K562 (cell line): ENCODE measurements around the gene TMEM141. TPM values are rescaled to one million over a fixed set of nuclear protein-coding genes. Genes with fewer than 3 reads are reported as not detected.

Source experiments
- ATAC-seq: fragments of 200-7000 bp; cut with Tn5 transposase; 3 replicates; pipeline ENCODE4 v1.9.1; 2020; ENCODE audit warnings: moderate library complexity
- BruUV-seq: library from RNA; stranded (reverse); fragments of 400-500 nt; replicated peaks from 2 replicates; lab custom pipeline; 2021; lab: Mats Ljungman, UMichigan
- CTCF ChIA-PET: fragments of 300-600 bp; formaldehyde crosslinking; extraction: SDS; loops from one replicate; lab custom pipeline; 2021; ENCODE audit warnings: low intra/inter-chr PET ratio; lab: Yijun Ruan, JAX
- POLR2A ChIA-PET: fragments of 300-600, 350-650 bp; sonication (Branson Sonifier 250); formaldehyde crosslinking; extraction: SDS; loops from one replicate; lab custom pipeline; 2021; ENCODE audit warnings: antibody characterized with exemption, inconsistent platforms; lab: Yijun Ruan, JAX
- DNase-seq, 4 experiments: peaks; one replicate each; pipeline versions ENCODE4 v3.0.0 to v3.0.0-alpha.2; 2011 to 2018; ENCODE audit warnings: low spot score in 3 of 4, mixed read lengths in 3 of 4; ENCODE audit errors: extremely low read depth in 1 of 4
- FAIRE-seq: peaks from 2 replicates; lab custom pipeline; 2011; peaks lifted over from hg19 to GRCh38; lab: Jason Lieb, UNC
- H2AFZ ChIP-seq: 2 replicates; pipeline ENCODE4 v1.6.0; 2011; ENCODE audit warnings: low read depth, low read length, control low read depth, inconsistent platforms
- H3K27ac ChIP-seq: fragments of 200-600 bp; 3 replicates; pipeline ENCODE4 v1.8.0; 2011; ENCODE audit warnings: low read depth, mild to moderate bottlenecking, control low read depth, inconsistent platforms, low read length, moderate library complexity, mixed read lengths; ENCODE audit errors: extremely low read depth
- H3K27me3 ChIP-seq, 2 experiments: fragments of 300-600 bp in 1 of 2; 2 replicates in 1 of 2; 3 replicates in 1 of 2; pipeline versions ENCODE4 v1.6.0 to v1.8.0; 2011; ENCODE audit warnings: inconsistent platforms in 2 of 2, low read length in 2 of 2, mild to moderate bottlenecking in 1 of 2, mixed read lengths in 1 of 2, moderate library complexity in 1 of 2; ENCODE audit not compliant: control insufficient read depth in 2 of 2, insufficient read depth in 2 of 2
- H3K36me3 ChIP-seq: fragments of 300-600 bp; 3 replicates; pipeline ENCODE4 v1.8.0; 2011; ENCODE audit warnings: mild to moderate bottlenecking, low read length, inconsistent platforms; ENCODE audit not compliant: control insufficient read depth, insufficient read depth
- H3K4me1 ChIP-seq, 2 experiments: fragments of 200-600 bp in 1 of 2; replicated peaks in 1 of 2; 2 replicates in 1 of 2; 3 replicates in 1 of 2; pipeline versions ENCODE4 v1.5.1 to v1.8.0; 2011; ENCODE audit warnings: inconsistent platforms in 2 of 2, low read length in 2 of 2, mild to moderate bottlenecking in 1 of 2, mixed read lengths in 1 of 2, moderate library complexity in 1 of 2; ENCODE audit not compliant: control insufficient read depth in 2 of 2, insufficient read depth in 2 of 2
- H3K4me2 ChIP-seq: 2 replicates; pipeline ENCODE4 v1.6.1; 2011; ENCODE audit warnings: low read length, control low read depth, inconsistent platforms, mixed read lengths; ENCODE audit not compliant: insufficient read depth
- H3K4me3 ChIP-seq: fragments of 200-600 bp; sonication (generic), shearing (Covaris generic); 2 replicates; pipeline ENCODE4 v1.5.1; 2016; ENCODE audit warnings: control low read depth, inconsistent platforms
- H3K79me2 ChIP-seq: fragments of 200-600 bp; 3 replicates; pipeline ENCODE4 v1.8.0; 2011; ENCODE audit warnings: low read length, inconsistent platforms; ENCODE audit not compliant: control insufficient read depth, insufficient read depth
- H3K9ac ChIP-seq, 2 experiments: 2 replicates each; pipeline versions ENCODE4 v1.6.0 to v1.6.1; 2011; ENCODE audit warnings: low read depth in 2 of 2, low read length in 2 of 2, control low read depth in 1 of 2, inconsistent platforms in 1 of 2, mild to moderate bottlenecking in 1 of 2, mixed read lengths in 1 of 2; ENCODE audit not compliant: insufficient read depth in 1 of 2
- H3K9me1 ChIP-seq: one replicate; pipeline ENCODE4 v1.6.0; 2011; ENCODE audit warnings: inconsistent platforms, mild to moderate bottlenecking, low read length, moderate library complexity; ENCODE audit not compliant: control insufficient read depth, insufficient read depth
- H3K9me3 ChIP-seq: replicated peaks from 2 replicates; pipeline ENCODE4 v1.5.1; 2011; ENCODE audit warnings: low read depth, low read length, inconsistent platforms; ENCODE audit not compliant: control insufficient read depth, insufficient read depth
- H4K20me1 ChIP-seq: replicated peaks from 2 replicates; pipeline ENCODE4 v1.6.1; 2011; ENCODE audit warnings: low read length, inconsistent platforms, mixed read lengths; ENCODE audit not compliant: control insufficient read depth, insufficient read depth
- CBX3 ChIP-seq, 2 experiments: IDR thresholded peaks; 1 replicate in 1 of 2; 2 replicates in 1 of 2; pipeline ENCODE4 v1.6.1; 2012; ENCODE audit warnings: inconsistent platforms in 2 of 2, low read length in 2 of 2, borderline replicate concordance in 1 of 2, control low read depth in 1 of 2
- DLX4 ChIP-seq: fragments of 250-450 bp; sonication (Bioruptor Pico); IDR thresholded peaks from 2 replicates; pipeline ENCODE4 v1.6.1; 2021; ENCODE audit warnings: mild to moderate bottlenecking
- HDAC8 ChIP-seq: fragments of 450-650 bp; IDR thresholded peaks from 2 replicates; pipeline ENCODE4 v1.6.1; 2016; ENCODE audit warnings: mild to moderate bottlenecking, missing genetic modification characterization, moderate library complexity, missing compliant biosample characterization
- IRF2 ChIP-seq: sonication (generic); formaldehyde crosslinking; IDR thresholded peaks from 2 replicates; pipeline ENCODE4 v1.8.1; 2022; ENCODE audit warnings: mild to moderate bottlenecking, missing genetic modification reagents
- L3MBTL2 ChIP-seq: fragments of 450-650 bp; IDR thresholded peaks from 2 replicates; pipeline ENCODE4 v1.6.1; 2016; ENCODE audit warnings: mild to moderate bottlenecking, moderate library complexity
- NFIX ChIP-seq: fragments of 250-450 bp; sonication (Bioruptor Pico); IDR thresholded peaks from 2 replicates; pipeline ENCODE4 v1.4.0; 2020; ENCODE audit warnings: low read depth, mild to moderate bottlenecking, moderate library complexity
- ZFP91 ChIP-seq: sonication (generic); formaldehyde crosslinking; IDR thresholded peaks from 2 replicates; pipeline ENCODE4 v1.8.0; 2022; ENCODE audit warnings: mild to moderate bottlenecking, missing genetic modification reagents
- WGBS: fragments of 100-300 bp; shearing (Covaris generic); methylation state at CpG from one replicate; pipeline ENCODE4 v1.1.6; 2016; ENCODE audit warnings: low coverage, mixed read lengths; ENCODE audit not compliant: insufficient coverage; ENCODE audit errors: missing lambda C conversion rate; 5-methylcytosine and 5-hydroxymethylcytosine counted together
- in situ Hi-C: fragments of 300-500 bp; cut with MboI; formaldehyde crosslinking; loops from 4 replicates; pipeline ENCODE4 v1.15.0; 2018; ENCODE audit warnings: inconsistent platforms, mixed read lengths
- intact Hi-C: fragments of 100-400 bp; cut with micrococcal nuclease; formaldehyde crosslinking; loops from 2 replicates; pipeline ENCODE4 v1.14.2; 2022
- polyA plus RNA-seq, 8 experiments: library from polyadenylated mRNA; depleted of rRNA in 4 of 8; stranded (reverse) in 5 of 8; unstranded in 3 of 8; fragments of >200 nt; fragmentation: Nextera tagmentation in 2 of 8; fragmentation: Illumina TruSeq in 1 of 8; extraction: Ambion mirVana in 2 of 8; extraction: Trizol in 1 of 8; gene quantifications; 2 replicates each; pipeline versions ENCODE4 v1.2.1 to v1.2.3, GENCODE V29; 2011 to 2014; ENCODE audit warnings: inconsistent platforms in 1 of 8, missing spikeins in 1 of 8
- total RNA-seq, 7 experiments: library from RNA; depleted of rRNA in 6 of 7; stranded (reverse); fragments of >200 nt in 6 of 7; fragmentation: Illumina TruSeq in 2 of 7; extraction: Trizol in 2 of 7; gene quantifications; 2 replicates each; pipeline versions ENCODE4 v1.2.1 to v1.2.3, GENCODE V29; 2011 to 2021; ENCODE audit warnings: low replicate concordance in 1 of 7
- TF ChIP-seq, protein P1 (sequence below): fragments of 250-450 bp; sonication (Bioruptor Pico); IDR thresholded peaks from 2 replicates; pipeline ENCODE4 v1.5.0; 2021
- TF ChIP-seq, protein P2 (sequence below): sonication (generic); formaldehyde crosslinking; IDR thresholded peaks from 2 replicates; pipeline ENCODE4 v1.8.1; 2023; ENCODE audit warnings: mild to moderate bottlenecking, missing genetic modification reagents
- TF ChIP-seq, protein P3 (sequence below): sonication (generic); formaldehyde crosslinking; IDR thresholded peaks from 2 replicates; pipeline ENCODE4 v1.8.0; 2023; ENCODE audit warnings: missing genetic modification reagents, mild to moderate bottlenecking, borderline replicate concordance

Gene TMEM141
- total and polyA plus RNA-seq, 9 of the 15 experiments (the other 6 are each of a cell fraction or from before 2014, with no cell fraction given): 21.5 to 123 (median 74.8) TPM

DNA sequence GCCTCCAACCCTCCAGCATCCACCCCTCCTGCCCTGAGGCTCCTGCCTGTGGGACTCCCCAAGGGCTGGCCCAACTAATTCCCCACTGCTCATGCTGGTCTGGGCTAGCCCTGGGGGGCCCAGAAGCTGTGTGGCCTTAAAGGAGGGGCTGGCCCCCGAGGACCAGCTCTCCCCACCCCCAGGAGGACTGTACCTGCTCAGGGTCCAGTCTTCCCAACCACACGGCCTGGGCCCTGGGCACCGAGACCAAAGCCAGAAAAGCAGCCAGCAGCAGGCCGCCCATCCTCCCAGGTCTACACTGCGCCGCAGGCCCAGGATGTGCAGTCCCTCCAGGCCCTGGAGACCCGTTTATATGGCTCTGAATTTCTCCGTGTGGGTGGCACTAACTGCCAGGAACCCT, 42.9 kb upstream of the TMEM141 start, which contains the start of gene LCN6:
Gene LCN6 (minus strand): TSS at position 325 of the 400 bp plus-strand sequence. CDS start 42 bp downstream, at position 283.
- BruUV-seq: no TSS peak
- Histone ChIP-seq H3K4me3 (no peak within 1 kb of the TSS), H3K9ac (peak within 1 kb of the TSS in 1 of 2 experiments; percentile 73; a peak in 2 of 4 replicates), H3K9me3 (0 out of 2 replicates have a peak, but pooled peaks cover 7% of the 10 kb centered on the region), H3K27me3 (no peaks in the 10 kb centered on the region), H4K20me1 (no peaks in the 10 kb centered on the region), H3K79me2 (no peaks in the 10 kb centered on the region), H2AFZ (no peak within 1 kb of the TSS), H3K4me1 (peaks cover 7 to 63% of the 10 kb centered on the region in 2 experiments), H3K27ac (no peak within 1 kb of the TSS), H3K4me2 (no peak within 1 kb of the TSS), H3K9me1 (no peaks in the 10 kb centered on the region), H3K36me3 (no peaks in the 10 kb centered on the region)
- ChIA-PET POLR2A (interaction anchor here (0.7 to 2.1 kb wide), 2 partner anchors 19 to 854 kb away, joined by 3 to 12 read pairs; no protein-coding TSS in a partner anchor), CTCF (no interaction called here)
- FAIRE-seq (no peak), ATAC-seq (no peak), DNase-seq (no peak)
- intact Hi-C loops (no loop called here), in situ Hi-C loops (no loop called here)
- WGBS: 58% methylated on average over 8 of the region's 8 CpGs
- TF ChIP-seq IRF2 (CRISPR knock-in tag) (no peak), CBX3 (IDR thresholded peaks at IDR 0.05; ENCODE audit: borderline replicate concordance in 1 of 2, low read length in 2 of 2) (no peak), DLX4 (CRISPR knock-in tag) (no peak), HDAC8 (tag) (no peak), ZFP91 (CRISPR knock-in tag) (no peak), L3MBTL2 (no peak), NFIX (no peak)
- TF ChIP-seq, protein P1, sequence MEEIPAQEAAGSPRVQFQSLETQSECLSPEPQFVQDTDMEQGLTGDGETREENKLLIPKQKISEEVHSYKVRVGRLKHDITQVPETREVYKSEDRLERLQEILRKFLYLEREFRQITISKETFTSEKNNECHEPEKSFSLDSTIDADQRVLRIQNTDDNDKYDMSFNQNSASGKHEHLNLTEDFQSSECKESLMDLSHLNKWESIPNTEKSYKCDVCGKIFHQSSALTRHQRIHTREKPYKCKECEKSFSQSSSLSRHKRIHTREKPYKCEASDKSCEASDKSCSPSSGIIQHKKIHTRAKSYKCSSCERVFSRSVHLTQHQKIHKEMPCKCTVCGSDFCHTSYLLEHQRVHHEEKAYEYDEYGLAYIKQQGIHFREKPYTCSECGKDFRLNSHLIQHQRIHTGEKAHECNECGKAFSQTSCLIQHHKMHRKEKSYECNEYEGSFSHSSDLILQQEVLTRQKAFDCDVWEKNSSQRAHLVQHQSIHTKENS (CRISPR knock-in tag): no peak
- TF ChIP-seq, protein P2, sequence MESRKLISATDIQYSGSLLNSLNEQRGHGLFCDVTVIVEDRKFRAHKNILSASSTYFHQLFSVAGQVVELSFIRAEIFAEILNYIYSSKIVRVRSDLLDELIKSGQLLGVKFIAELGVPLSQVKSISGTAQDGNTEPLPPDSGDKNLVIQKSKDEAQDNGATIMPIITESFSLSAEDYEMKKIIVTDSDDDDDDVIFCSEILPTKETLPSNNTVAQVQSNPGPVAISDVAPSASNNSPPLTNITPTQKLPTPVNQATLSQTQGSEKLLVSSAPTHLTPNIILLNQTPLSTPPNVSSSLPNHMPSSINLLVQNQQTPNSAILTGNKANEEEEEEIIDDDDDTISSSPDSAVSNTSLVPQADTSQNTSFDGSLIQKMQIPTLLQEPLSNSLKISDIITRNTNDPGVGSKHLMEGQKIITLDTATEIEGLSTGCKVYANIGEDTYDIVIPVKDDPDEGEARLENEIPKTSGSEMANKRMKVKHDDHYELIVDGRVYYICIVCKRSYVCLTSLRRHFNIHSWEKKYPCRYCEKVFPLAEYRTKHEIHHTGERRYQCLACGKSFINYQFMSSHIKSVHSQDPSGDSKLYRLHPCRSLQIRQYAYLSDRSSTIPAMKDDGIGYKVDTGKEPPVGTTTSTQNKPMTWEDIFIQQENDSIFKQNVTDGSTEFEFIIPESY (CRISPR knock-in tag): no peak
- TF ChIP-seq, protein P3, sequence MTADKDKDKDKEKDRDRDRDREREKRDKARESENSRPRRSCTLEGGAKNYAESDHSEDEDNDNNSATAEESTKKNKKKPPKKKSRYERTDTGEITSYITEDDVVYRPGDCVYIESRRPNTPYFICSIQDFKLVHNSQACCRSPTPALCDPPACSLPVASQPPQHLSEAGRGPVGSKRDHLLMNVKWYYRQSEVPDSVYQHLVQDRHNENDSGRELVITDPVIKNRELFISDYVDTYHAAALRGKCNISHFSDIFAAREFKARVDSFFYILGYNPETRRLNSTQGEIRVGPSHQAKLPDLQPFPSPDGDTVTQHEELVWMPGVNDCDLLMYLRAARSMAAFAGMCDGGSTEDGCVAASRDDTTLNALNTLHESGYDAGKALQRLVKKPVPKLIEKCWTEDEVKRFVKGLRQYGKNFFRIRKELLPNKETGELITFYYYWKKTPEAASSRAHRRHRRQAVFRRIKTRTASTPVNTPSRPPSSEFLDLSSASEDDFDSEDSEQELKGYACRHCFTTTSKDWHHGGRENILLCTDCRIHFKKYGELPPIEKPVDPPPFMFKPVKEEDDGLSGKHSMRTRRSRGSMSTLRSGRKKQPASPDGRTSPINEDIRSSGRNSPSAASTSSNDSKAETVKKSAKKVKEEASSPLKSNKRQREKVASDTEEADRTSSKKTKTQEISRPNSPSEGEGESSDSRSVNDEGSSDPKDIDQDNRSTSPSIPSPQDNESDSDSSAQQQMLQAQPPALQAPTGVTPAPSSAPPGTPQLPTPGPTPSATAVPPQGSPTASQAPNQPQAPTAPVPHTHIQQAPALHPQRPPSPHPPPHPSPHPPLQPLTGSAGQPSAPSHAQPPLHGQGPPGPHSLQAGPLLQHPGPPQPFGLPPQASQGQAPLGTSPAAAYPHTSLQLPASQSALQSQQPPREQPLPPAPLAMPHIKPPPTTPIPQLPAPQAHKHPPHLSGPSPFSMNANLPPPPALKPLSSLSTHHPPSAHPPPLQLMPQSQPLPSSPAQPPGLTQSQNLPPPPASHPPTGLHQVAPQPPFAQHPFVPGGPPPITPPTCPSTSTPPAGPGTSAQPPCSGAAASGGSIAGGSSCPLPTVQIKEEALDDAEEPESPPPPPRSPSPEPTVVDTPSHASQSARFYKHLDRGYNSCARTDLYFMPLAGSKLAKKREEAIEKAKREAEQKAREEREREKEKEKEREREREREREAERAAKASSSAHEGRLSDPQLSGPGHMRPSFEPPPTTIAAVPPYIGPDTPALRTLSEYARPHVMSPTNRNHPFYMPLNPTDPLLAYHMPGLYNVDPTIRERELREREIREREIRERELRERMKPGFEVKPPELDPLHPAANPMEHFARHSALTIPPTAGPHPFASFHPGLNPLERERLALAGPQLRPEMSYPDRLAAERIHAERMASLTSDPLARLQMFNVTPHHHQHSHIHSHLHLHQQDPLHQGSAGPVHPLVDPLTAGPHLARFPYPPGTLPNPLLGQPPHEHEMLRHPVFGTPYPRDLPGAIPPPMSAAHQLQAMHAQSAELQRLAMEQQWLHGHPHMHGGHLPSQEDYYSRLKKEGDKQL: no peak
